IMR-90 (cell line): ENCODE data around the gene BMP7. TPM values are rescaled to one million over a fixed set of nuclear protein-coding genes. Genes with fewer than 3 reads are reported as not detected.

Experiments used
- ATAC-seq: fragments of 200-7000 bp; cut with Tn5 transposase; 2 replicates; pipeline ENCODE4 v1.9.1; 2020; ENCODE audit warnings: low read depth, mild to moderate bottlenecking, moderate library complexity
- BruUV-seq: library from RNA; stranded (reverse); fragments of 400-500 nt; replicated peaks from 2 replicates; lab custom pipeline; 2021; lab: Mats Ljungman, UMichigan
- CTCF ChIA-PET: fragments of 300-600 bp; formaldehyde crosslinking; extraction: SDS; loops from one replicate; lab custom pipeline; 2021; ENCODE audit warnings: antibody characterized with exemption; lab: Yijun Ruan, JAX
- POLR2A ChIA-PET: fragments of 300-600 bp; sonication (Branson Sonifier 250); formaldehyde crosslinking; loops from one replicate; lab custom pipeline; 2022; ENCODE audit warnings: antibody characterized with exemption; ENCODE audit not compliant: unreplicated experiment; lab: Charles Lee
- DNase-seq: peaks from one replicate; pipeline ENCODE4 v3.0.0; 2013
- H2AFZ ChIP-seq: replicated peaks from 2 replicates; pipeline ENCODE3; 2013; ENCODE audit warnings: low read length, mild to moderate bottlenecking; ENCODE audit not compliant: poor library complexity
- H2AK5ac ChIP-seq: 2 replicates; pipeline ENCODE4 v1.6.1; 2013; ENCODE audit warnings: low read depth, low read length, inconsistent platforms
- H2AK9ac ChIP-seq: replicated peaks from 2 replicates; pipeline ENCODE3; 2013; ENCODE audit warnings: mild to moderate bottlenecking, low read depth, low read length, moderate library complexity; ENCODE audit not compliant: poor library complexity
- H2BK120ac ChIP-seq: 2 replicates; pipeline ENCODE4 v1.6.1; 2013; ENCODE audit warnings: low read depth, low read length, inconsistent platforms
- H2BK15ac ChIP-seq: 3 replicates; pipeline ENCODE4 v1.6.1; 2013; ENCODE audit warnings: low read depth, low read length, inconsistent platforms
- H2BK20ac ChIP-seq: 2 replicates; pipeline ENCODE4 v1.6.1; 2013; ENCODE audit warnings: low read depth, mild to moderate bottlenecking, inconsistent platforms, low read length, moderate library complexity
- H2BK5ac ChIP-seq: 2 replicates; pipeline ENCODE4 v1.6.1; 2013; ENCODE audit warnings: mild to moderate bottlenecking, low read depth, low read length, inconsistent platforms; ENCODE audit not compliant: poor library complexity, severe bottlenecking
- H3K14ac ChIP-seq: replicated peaks from 2 replicates; pipeline ENCODE4 v1.6.1; 2013; ENCODE audit warnings: low read depth, low read length, inconsistent platforms
- H3K18ac ChIP-seq: 2 replicates; pipeline ENCODE4 v1.6.1; 2013; ENCODE audit warnings: low read depth, low read length, control low read depth
- H3K23ac ChIP-seq: 2 replicates; pipeline ENCODE4 v1.6.1; 2013; ENCODE audit warnings: low read depth, low read length, inconsistent platforms
- H3K27ac ChIP-seq: 2 replicates; pipeline ENCODE4 v1.5.1; 2013; ENCODE audit warnings: mild to moderate bottlenecking, control low read depth, low read length; ENCODE audit not compliant: insufficient read depth
- H3K27me3 ChIP-seq: 2 replicates; pipeline ENCODE4 v1.6.1; 2013; ENCODE audit warnings: low read length; ENCODE audit not compliant: control insufficient read depth, insufficient read depth
- H3K36me3 ChIP-seq: 2 replicates; pipeline ENCODE4 v1.6.1; 2013; ENCODE audit warnings: low read length, mixed read lengths; ENCODE audit not compliant: control insufficient read depth, insufficient read depth
- H3K4ac ChIP-seq: 2 replicates; pipeline ENCODE4 v1.6.1; 2013; ENCODE audit warnings: low read depth, low read length, inconsistent platforms
- H3K4me1 ChIP-seq: 2 replicates; pipeline ENCODE4 v1.6.1; 2013; ENCODE audit warnings: low read length, mixed read lengths; ENCODE audit not compliant: control insufficient read depth, insufficient read depth
- H3K4me2 ChIP-seq: 2 replicates; pipeline ENCODE4 v1.6.1; 2013; ENCODE audit warnings: low read depth, mild to moderate bottlenecking, control low read depth, low read length, moderate library complexity
- H3K4me3 ChIP-seq: 2 replicates; pipeline ENCODE4 v1.5.1; 2013; ENCODE audit warnings: low read depth, mild to moderate bottlenecking, control low read depth, low read length, moderate library complexity; ENCODE audit not compliant: insufficient read depth
- H3K56ac ChIP-seq: 2 replicates; pipeline ENCODE4 v1.6.1; 2013; ENCODE audit warnings: low read length, inconsistent platforms; ENCODE audit not compliant: insufficient read depth; ENCODE audit errors: extremely low read depth
- H3K79me1 ChIP-seq, 2 experiments: 2 replicates each; pipeline ENCODE4 v1.6.1; 2013; ENCODE audit warnings: low read length in 2 of 2, inconsistent platforms in 1 of 2, low read depth in 1 of 2
- H3K9ac ChIP-seq: 2 replicates; pipeline ENCODE4 v1.6.1; 2013; ENCODE audit warnings: low read depth, low read length, control low read depth
- H3K9me1 ChIP-seq: 2 replicates; pipeline ENCODE4 v1.6.1; 2013; ENCODE audit warnings: low read length, inconsistent platforms; ENCODE audit not compliant: insufficient read depth
- H3K9me3 ChIP-seq: 2 replicates; pipeline ENCODE4 v1.6.1; 2013; ENCODE audit warnings: low read length; ENCODE audit not compliant: control insufficient read depth, insufficient read depth
- H4K20me1 ChIP-seq: 2 replicates; pipeline ENCODE4 v1.6.1; 2013; ENCODE audit warnings: low read length, inconsistent platforms; ENCODE audit not compliant: insufficient read depth
- H4K5ac ChIP-seq: 2 replicates; pipeline ENCODE4 v1.6.1; 2013; ENCODE audit warnings: mild to moderate bottlenecking, low read depth, low read length, control low read depth
- H4K8ac ChIP-seq, 2 experiments: 2 replicates each; pipeline ENCODE4 v1.6.1; 2013; ENCODE audit warnings: low read depth in 2 of 2, low read length in 2 of 2, control low read depth in 1 of 2, inconsistent platforms in 1 of 2
- H4K91ac ChIP-seq: 2 replicates; pipeline ENCODE4 v1.6.1; 2013; ENCODE audit warnings: low read depth, low read length, inconsistent platforms; ENCODE audit not compliant: insufficient read depth
- FOS ChIP-seq: fragments of 150-350 bp; IDR thresholded peaks from 2 replicates; pipeline ENCODE4 v1.6.1; 2016; ENCODE audit warnings: low read depth, low read length
- MAFK ChIP-seq: IDR thresholded peaks from 2 replicates; pipeline ENCODE4 v1.6.1; 2012; ENCODE audit warnings: low read depth, low read length, improper control_type of control experiment
- MXI1 ChIP-seq: IDR thresholded peaks from 2 replicates; pipeline ENCODE4 v1.6.1; 2012; ENCODE audit warnings: low read depth, mild to moderate bottlenecking, low read length, moderate library complexity, borderline replicate concordance
- POLR2A ChIP-seq: IDR thresholded peaks from 2 replicates; pipeline ENCODE4 v1.6.1; 2012; ENCODE audit warnings: mild to moderate bottlenecking, low read depth, low read length
- RFX5 ChIP-seq: IDR thresholded peaks from 2 replicates; pipeline ENCODE4 v1.8.0; 2012; ENCODE audit warnings: low read depth, mild to moderate bottlenecking, low read length, moderate library complexity
- SMC3 ChIP-seq: fragments of 150-350 bp; IDR thresholded peaks from 2 replicates; pipeline ENCODE4 v1.6.1; 2016; ENCODE audit warnings: low read depth, mild to moderate bottlenecking, antibody characterized with exemption, low read length, moderate library complexity
- WGBS, 2 experiments: methylation state at CpG; one replicate each; pipeline versions ENCODE4 v1.1.5 to v1.1.7; 2013; ENCODE audit warnings: missing lambda C conversion rate in 2 of 2; ENCODE audit not compliant: insufficient read length in 1 of 2; ENCODE audit errors: extremely low coverage in 2 of 2; 5-methylcytosine and 5-hydroxymethylcytosine counted together
- dilution Hi-C: fragments of 300-500 bp; cut with HindIII; formaldehyde crosslinking; loops from one replicate; pipeline ENCODE4 v1.14.3; 2018; ENCODE audit warnings: low sequenced_read_pairs; ENCODE audit not compliant: unreplicated experiment
- in situ Hi-C: fragments of 300-500 bp; cut with MboI; formaldehyde crosslinking; loops from 3 replicates; pipeline ENCODE4 v1.14.3; 2019; ENCODE audit warnings: low sequenced_read_pairs, inconsistent platforms, mixed read lengths
- intact Hi-C: fragments of 100-400 bp; cut with micrococcal nuclease; formaldehyde crosslinking; loops from 2 replicates; pipeline ENCODE4 v1.10.0; 2022
- polyA plus RNA-seq, 3 experiments: library from polyadenylated mRNA; depleted of rRNA; stranded (reverse); fragments of >200 nt; gene quantifications; 2 replicates each; pipeline ENCODE4 v1.2.3, GENCODE V29; 2012; ENCODE audit warnings: low replicate concordance in 1 of 3
- total RNA-seq: library from RNA; depleted of rRNA; stranded (reverse); fragments of >200 nt; gene quantifications from 2 replicates; pipeline ENCODE4 v1.2.3, GENCODE V29; 2012

The BMP7 gene
- total and polyA plus RNA-seq, 2 of the 4 experiments (the other 2 are of a cell fraction): not detected

DNA sequence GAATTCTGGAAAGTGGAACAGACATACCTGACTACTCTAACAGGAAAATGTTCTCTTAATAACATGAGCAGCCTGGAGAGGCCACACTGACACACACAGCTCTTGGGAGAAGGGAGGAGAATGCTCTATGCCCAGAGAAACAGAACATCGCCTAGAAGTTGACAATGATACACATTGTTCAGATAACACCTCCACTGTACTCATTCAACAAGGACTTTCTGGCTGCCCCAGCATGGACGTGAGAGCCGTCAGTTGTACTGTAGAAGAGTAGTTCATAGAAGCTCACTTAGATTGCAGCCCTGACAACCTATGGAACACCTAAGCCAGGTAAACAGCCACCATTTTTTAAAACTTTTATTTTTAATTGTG, 28.9 kb downstream of the BMP7 start:
- dilution Hi-C loops: no loop called here
- H3K27ac ChIP-seq: no peak overlapping the region
- BruUV-seq: no TSS peak
- no peak overlapping the region for H4K5ac ChIP-seq
- DNase-seq (no peak), ATAC-seq (no peak)
- H3K4me1 ChIP-seq: no peaks in the 10 kb centered on the region
- H3K23ac ChIP-seq: no peak overlapping the region
- H3K9me1 ChIP-seq: no peaks in the 10 kb centered on the region
- no CpG with 5 or more reads among the region's 3 CpGs for WGBS, 2 experiments
- TF ChIP-seq MXI1 (no peak), SMC3 (no peak), FOS (no peak), POLR2A (no peak), RFX5 (no peak), MAFK (no peak)
- no peak overlapping the region for H3K4me3 ChIP-seq
- H3K18ac ChIP-seq: no peak overlapping the region
- intact Hi-C loops: no loop called here
- no peak overlapping the region for H3K4ac ChIP-seq
- no peak overlapping the region for H2BK15ac ChIP-seq
- H2AK5ac ChIP-seq: no peak overlapping the region
- in situ Hi-C loops: no loop called here
- no peaks in the 10 kb centered on the region for H4K20me1 ChIP-seq
- no peak overlapping the region for H2AFZ ChIP-seq
- ChIA-PET CTCF (no interaction called here), POLR2A (no interaction called here)
- H3K79me1 ChIP-seq: no peaks in the 10 kb centered on the region
- H4K8ac ChIP-seq: no peak overlapping the region
- H3K36me3 ChIP-seq: no peaks in the 10 kb centered on the region
- no peak overlapping the region for H4K91ac ChIP-seq
- no peaks in the 10 kb centered on the region; the same call in 1 of the 2 replicates for H3K9me3 ChIP-seq
- H2BK5ac ChIP-seq: no peak overlapping the region
- no peak overlapping the region for H3K56ac ChIP-seq
- no peak overlapping the region for H3K4me2 ChIP-seq
- no peak overlapping the region for H2AK9ac ChIP-seq
- no peak overlapping the region for H2BK20ac ChIP-seq
- H3K27me3 ChIP-seq: no peaks in the 10 kb centered on the region; the same call in 1 of the 2 replicates
- no peak overlapping the region for H3K14ac ChIP-seq
- no peak overlapping the region for H2BK120ac ChIP-seq
- no peak overlapping the region for H3K9ac ChIP-seq
